CD4-positive, alpha-beta T cell treated with Interleukin-1 beta for 1 hour (primary cell): Measurements from ENCODE around the gene FZD7.
A peak's percentile ranks its signal among the peaks of the same experiment; 100 is the strongest.

Experiments used
- DNase-seq, 2 donors: peaks; one replicate each; pipeline ENCODE4 v3.0.0-alpha.2; 2020 to 2022

Gene FZD7

DNA sequence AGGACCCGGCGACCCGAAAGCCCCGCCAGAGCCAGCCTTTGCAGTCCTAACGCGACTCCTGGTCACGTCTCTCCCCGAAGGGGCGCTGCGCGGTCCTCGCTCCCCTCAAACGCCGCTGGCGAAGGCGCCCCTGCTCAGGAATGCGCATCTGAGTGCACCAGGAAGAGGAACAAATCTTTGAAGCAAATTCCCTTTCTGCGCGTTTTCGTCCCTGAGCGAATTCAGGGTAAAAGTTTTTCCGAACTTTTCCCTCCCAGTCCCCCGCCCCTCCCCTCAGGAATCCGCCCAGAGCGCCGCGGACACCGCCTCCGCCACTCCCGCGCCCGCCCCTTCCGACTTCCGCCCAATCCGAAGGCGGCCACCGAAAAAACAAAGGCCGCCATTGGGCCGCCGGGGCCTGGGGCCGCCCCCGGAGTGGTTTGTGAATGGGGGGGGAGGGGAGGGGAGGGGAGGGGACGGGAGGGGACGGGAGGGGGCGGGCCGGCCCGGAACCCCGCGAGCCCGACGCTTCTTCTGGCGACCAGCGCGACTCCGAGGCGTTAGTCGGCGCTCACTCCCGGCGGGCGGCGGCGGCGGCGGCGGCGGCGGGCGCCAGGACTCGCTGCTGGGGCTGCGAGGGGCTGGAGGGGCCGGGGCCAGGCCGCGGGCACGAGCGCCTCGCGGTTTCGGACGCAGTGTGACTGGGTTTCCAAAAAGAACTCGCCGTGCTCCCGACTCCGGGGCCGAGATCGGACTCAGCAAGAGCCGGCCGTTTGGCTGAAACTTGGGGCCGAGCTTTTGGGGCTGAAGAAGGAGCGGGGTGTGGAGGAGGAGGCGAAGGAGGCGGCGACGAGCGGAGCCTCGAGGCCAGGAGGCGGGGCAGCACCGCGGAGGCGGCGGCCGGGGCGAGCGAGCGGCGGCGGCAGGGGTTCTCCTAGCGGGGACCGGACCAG is at the start of gene FZD7:
TSS of gene FZD7 (plus strand) at position 539 of the 932 bp plus-strand sequence. CDS start 793 bp downstream, outside the sequence.
- DNase-seq, result peak; percentile 87 to 89

DNA sequence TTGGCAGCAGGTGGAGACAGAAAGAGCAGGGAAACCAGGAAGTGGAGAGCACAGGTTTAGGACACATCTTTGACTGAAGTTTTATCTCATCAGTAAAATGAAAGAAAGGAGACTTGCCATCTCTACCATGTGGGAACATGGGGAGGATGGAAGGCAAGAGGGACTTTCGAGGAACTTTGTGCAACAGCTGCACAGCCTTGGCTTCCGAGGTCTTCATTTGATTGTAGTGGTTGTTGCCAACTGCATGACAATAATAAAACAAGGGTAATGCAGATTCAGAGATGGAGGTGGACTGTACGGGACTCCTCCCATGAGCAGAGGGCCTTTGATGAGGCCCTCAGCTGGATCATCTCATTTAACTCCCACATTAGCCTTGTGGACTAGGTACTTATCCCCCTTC is 49.3 kb upstream of the FZD7 start:
- no peak for DNase-seq

DNA sequence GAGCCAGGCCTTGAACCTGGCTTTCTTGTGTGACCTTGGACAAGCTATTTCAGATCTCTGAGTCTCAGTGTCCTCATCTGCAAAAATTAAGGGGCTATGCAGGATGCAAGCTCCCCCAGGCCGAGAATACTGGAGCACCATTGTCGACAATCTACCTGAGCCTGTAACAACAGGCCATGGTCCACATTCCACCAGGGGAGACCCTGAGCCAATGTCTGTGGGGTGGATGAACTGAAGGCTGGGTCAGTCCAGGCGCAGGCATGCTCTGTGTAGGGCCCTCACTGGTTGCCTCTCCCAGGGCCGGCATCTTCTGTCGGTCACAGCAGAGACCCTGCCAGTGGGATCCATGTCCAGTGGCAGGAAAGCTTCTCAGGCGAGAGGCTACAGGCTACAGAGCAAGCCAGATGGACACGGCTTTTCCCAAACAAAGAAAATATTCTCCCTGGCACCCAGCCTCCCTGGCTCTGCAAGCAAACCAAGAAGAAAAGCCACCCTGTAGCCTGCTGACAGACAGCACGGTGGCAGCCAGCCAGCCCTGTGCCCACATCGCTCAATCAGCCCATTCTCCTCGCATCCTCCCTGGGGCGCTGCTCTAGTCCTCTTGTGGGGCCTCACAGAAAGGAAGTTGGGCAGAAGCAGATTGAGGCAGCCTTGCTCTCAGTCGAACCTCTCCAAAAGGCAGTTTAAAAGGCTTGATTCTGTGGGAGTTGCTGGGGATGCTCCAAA is 48.7 kb upstream of the FZD7 start:
- no peak for DNase-seq

DNA sequence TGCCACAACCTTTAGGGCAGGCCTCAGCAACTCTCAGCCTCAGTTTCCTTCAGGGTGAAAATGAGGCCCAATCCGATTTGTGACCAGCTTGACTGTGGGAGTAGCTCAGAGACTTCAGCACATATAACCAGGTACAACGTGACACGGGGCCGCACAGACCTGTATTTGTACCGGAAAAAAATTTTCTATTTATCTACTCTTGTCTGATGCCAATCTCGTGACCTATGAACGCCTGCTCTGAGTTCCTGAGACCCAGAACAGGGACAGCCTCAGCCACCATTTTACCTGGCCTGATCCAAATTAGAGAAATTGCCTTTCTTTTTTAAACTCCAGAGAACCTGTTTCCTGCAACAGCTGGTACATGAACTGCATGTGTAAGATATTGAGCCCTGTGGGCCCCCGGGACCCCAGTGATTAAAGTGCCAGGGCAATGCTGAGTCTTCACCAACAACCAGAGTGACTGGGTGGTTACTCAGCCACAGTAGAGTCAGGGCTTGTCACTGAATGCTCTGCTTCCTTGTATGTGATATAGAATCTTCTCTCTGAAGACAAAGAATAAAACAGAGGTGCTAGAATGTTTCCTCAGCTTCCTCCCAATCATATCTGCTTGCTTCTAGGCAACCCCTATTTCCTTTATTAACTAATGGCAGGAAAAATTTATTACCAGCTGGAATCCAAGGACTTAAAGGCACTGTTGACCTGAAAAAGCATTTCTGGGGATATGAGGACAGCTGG is 47.8 kb upstream of the FZD7 start:
- DNase-seq, result no peak

DNA sequence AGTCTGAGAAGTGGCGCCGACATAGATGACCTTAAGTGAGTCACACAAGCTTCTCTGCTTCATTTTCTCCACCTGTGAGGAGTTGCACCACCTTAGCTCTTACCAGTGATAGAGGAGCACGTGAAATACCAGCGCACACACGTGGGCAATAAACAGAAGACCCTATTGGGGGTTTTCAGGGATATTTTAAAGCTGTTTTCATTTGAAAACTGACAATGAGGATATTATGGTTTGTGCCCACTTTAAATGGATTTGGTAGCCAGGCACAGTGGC is 47.3 kb upstream of the FZD7 start:
- no peak for DNase-seq

DNA sequence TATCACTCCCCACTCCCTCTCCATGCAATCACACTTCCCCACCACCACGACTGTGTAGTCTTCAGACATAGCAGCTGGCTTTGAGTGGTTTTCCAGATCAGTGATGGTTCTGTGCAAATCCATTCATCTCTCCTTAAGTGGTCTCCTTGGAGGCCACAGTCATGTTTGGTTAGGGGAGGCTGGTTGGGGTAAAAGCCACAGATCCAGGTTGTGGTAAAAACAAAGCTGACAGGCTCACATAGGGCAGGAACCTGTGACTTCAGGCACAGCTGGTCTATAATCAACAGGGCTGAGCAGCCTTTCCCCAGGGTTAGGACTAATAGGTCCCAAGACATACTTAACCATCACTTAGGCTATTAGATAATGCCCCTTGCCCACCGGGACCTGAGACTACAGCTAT is 46.2 kb upstream of the FZD7 start:
- no peak for DNase-seq

DNA sequence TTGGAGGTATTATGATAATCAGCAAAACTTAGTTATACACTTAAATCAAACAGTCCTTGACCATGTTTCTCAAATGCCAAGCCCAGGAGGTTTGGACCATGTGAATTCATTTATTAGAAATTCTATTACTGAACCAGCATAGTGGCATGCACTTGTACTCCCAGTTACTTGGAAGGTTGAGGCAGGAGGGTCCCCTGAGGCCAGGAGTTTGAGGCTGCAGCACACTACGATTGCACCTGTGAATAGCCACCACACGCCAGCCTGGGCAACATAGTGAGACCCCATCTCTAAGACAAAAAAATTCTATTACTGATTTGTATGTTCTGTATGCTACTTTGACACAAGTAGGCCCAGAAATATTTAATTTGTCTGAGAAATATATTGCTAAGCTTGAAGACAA is 43.6 kb upstream of the FZD7 start:
- DNase-seq, result no peak

DNA sequence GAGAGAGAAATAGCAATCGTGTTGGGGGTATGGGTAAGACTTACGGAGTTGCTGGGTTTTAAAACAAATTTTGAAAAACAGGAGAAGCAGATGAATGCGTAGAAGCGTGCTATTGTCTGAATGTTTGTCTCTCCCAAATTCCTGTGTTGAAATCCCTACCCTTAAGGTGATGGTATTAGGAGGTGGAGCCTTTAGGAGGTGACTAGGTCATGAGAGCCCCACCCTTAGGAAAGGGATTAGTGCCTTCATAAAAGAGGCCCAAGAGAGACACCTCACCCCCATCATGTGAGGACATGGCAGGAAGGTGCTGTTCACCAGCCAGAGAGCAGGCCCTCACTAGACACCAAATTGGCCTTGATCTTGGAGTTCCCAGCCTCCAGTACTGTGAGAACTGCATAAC is 40.7 kb upstream of the FZD7 start:
- DNase-seq, result no peak

DNA sequence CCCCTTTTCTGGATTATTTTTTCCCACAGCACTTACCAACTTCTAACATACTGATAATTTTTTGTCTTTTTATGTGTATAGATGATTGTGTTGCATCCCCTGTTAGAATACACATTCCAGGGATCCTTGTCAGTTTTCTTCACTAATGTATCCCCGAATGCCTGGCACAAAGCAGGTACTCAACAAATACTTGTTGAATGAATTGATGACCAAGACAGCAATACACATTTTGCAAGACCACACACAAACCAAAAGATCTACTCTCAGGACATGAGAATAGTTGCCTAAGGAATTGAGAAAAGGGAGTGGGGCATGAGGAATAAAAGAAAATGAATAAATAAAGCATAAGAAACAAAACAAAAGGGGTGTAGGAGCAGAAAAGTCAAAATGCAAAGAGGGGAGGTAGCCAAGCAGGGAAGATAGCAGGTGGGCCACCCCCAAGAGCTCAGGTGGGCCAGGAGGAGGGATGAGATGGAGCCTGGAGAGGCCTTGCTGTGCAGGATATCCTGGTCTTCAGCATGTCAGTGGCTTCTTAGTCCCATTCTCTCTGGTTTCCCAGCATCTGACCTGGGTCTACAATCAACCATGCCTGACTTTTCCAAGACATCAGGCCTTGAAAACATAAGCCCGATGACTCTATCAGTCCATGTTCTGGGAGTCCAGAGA is 38.5 kb upstream of the FZD7 start:
- no peak for DNase-seq

DNA sequence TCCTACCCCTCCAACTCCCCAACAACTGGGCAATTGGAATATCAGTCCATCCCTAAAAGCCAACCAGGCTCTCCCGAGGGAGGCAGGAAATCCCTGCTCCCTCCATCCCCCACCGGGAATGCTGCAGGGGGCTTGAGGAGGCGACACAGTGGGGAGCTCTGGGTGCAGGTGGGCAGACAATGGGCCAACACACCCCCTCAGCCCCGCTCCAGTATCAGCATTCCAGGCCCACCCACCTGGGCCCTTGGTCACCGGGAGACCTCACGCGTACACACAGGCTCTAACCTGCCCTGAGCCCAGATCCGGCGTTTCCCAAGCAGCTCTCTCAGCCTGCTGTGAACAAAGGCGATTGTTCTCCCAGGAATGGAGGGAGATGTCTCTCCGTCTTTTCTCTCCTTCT is 37.6 kb upstream of the FZD7 start:
- DNase-seq, result no peak

DNA sequence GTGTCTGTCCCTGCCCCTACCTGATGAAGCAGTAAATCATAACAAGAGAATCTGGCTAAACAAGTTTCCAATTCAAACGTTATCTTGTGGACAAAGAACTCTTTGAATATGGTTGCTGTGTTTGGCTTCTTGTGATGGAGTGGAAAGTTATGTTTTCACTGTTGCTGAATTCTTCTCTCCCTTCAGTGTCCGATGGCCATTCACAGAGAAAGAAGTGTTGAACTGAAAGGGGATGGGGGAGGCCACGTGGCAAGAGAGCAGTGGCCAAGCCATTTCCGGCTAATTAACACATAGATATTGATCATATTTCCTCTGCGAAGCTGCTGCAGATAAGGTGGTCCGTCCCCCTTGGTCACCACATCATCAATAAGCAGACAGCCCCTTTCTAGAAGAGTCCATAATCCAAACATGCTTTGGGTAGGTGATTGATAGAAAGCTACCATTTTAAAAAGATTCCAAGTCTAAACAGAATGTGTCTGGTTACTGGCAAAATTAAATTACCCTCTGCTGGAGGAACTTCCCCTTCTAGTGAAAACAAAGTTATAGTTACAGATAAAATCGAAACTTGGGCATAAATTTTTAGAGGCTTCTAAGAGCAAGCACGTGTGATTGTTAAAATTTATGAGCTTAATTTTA is 36.9 kb upstream of the FZD7 start:
- no peak for DNase-seq

DNA sequence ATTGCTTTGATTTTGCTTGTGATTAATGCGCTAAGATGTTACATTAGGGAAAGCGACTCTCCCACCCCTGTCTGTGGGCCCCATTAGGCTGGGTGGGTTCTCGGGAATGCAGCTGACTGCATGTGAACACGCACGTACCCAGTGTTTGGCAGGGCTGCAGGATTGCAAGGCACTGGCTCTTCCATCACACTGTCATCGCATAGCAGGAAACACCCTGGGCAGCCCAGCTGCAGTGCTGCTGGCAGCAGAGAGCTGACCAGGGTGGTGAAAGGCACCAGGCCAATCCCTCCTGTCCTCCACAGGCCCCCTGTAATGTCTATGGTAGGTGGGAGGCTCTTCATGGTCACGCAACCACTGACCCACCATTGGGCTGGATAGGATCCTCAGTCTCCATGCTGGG is 34.4 kb upstream of the FZD7 start:
- no peak for DNase-seq

DNA sequence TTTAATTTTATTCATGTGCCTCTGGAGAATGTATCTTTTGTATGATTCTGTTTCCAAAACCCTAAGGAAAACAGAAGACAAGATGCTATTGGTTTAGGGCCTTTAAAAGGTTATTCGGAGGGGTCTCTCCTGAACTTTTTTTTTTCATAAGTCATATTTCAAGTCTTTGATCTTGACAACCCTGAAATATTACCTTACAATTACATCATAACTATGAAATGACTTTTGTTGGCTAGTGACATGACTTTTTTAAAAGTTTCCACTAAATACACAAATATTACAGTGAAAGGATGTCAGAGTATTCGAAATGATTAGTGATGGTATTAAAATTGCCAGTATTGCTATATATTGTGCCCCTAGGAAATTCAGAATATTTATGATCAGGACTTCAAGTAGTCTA is 31.8 kb upstream of the FZD7 start:
- no peak for DNase-seq

DNA sequence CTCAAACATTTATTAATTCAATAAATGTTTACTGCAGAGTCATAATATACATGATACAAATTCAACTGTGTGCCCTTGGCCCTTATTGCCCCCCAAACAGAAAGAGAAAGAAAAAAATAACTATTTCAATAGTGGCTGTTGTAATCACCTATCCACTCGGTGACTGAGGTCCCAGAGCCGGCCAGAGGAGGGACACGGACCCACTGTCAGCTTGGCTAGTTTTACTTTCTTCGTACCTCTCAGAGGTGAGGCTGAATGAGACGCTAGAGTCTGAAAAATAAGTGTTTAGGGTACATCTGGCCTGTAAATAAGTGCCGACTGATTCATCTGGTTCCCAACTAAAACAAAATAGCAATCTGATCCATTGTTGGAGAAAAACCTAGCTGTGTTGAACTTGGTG is 31.3 kb upstream of the FZD7 start:
- no peak for DNase-seq

DNA sequence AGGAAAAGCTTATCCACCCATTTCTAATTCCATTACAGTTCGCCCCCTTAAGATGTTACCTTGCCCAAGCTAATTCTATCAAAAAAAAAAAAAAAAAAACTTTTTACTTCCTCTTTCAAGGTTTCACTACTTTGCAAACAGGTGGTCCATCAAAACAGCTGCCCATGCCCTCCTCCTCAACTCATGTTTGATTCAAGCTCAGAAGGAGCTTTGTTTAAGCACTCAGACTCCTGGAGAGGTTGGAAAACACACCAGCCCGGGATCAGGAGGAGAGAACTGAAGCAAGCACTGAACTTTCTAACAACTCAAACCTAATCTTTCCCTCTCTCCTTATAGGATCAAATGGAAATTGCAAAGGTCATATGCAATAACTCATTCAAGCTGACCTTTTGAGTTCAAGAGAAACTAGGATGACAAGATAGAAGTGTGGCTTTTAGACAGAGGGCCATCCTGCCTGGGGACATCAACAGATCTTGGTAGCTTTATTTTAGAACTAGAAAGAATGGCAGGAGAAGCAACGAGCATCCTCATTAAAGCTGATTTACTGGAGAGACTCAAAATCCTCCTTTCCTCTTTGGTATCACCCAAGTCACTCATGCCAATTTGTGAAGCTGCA is 28.3 kb upstream of the FZD7 start:
- DNase-seq, result no peak

DNA sequence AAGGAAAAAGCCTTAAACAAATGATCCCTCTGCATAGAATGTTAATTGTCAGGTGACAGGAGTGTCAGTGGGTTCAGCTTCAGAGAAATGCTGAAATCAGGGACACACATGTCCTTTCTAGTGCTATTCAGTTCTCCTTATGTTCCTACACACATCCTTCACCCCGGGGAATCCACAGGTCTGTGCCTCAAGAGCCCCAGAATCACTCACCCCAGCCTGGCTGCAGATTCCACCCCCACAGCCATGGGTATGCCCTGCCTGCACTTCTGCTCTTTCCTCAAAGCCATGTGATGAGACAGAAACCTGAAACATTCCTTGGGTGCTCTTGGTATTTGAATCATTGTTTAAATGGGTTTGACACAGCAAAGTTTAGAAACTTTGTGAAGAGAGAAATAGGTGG is 27.4 kb upstream of the FZD7 start:
- DNase-seq, result no peak

DNA sequence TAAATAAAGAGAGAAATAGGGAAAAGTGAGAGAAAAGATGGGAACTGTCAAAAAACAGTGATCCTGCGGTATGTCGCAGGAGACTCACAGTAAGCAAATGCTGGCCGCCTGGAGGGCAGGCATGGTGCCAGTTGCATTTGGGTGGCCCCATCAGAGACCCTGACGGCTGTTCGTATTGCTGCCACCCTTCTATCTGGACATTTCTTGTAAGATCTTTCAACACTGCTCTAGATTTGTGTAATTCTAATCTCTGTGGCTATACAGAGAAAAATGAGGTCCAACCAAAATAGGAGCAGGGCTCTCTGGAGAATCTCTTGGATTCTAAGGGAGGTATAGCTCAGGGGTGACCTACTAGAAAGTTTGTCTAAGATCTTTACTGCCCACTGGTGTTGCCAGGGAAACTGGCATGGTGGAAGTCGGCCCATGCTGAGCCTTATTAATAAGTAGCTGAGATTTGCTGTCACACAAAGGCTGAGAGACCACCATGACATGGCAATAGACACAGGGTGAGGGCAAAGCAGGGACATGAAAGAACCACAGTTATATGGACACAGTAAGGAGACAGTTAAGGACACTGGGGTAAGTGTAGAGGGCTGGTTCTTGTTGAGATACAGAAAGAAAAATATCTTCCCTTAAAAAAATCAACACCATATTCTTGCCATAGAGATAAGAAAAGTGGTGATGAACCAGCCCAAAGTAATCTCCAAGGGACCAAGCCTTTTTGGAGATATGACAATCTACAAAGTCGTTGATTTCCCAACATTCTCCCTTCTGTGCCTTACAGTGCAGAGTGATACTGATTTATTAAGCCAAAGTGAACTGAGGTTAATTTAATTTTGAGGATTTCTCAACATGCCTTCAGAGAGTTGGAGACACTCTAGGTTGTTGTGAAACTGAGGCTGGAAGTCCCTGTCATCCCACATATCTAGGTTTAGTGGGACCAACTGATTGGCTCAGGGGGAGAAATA is 26.4 kb upstream of the FZD7 start:
- no peak for DNase-seq

DNA sequence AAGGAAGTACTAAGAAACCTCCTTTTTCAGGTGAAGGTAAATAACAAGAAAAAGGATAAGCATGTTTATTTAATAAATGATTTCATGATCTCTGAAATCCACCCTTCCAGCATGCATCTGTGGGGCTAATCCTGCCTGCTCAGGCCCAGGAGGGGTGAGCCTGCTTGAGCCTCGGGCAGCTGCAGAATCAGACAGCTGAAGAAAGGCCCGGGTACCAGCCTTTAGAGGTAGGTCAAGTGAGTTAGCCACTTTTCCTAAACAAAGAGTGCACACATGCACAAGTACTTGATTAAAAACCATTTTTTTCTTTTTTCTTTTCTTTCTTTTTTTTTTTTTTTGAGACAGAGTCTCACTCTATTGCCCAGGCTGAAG is 25.7 kb upstream of the FZD7 start:
- DNase-seq, result no peak

DNA sequence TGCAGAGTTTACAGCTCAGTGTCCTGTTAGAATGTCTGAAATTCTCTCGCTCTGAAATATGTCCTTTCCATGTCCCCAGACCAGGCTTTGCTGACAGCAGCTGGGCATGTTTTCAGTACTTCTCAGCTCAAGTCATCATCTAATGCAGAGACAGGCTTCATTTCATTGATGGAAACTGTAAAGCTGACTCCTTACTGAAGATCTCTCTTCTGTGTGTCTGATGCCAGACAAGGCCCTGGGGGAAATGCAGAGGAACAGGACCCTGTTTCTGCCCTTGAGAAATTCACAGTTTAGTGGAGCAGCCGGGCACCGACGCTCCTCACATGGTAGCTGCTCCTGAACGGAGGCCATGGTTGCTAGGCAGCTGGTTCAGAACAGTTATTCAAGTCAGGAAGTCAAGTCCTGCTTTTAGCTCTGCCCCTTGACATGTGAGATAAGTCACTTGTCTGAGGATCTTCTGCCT is 24.6 kb upstream of the FZD7 start:
- DNase-seq, result no peak

DNA sequence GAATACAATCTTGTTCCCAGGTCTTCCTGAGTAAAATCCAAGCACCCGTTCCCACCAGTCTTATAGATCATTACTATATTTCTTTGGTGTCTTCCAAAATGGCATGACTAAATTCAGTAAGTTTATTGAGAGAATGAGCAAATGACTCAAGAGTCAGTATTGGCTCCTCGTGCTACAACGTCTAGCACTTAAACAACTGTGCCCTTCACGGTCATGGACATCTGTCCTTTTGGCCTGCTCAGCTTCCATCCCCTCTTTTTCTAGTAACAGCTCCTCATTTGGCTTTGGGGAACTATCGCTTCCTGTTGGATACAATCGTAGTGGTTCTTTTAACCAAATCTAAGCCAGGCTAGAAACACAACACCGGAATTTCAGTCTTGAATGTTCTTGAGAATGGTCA is 24.1 kb upstream of the FZD7 start:
- no peak for DNase-seq

DNA sequence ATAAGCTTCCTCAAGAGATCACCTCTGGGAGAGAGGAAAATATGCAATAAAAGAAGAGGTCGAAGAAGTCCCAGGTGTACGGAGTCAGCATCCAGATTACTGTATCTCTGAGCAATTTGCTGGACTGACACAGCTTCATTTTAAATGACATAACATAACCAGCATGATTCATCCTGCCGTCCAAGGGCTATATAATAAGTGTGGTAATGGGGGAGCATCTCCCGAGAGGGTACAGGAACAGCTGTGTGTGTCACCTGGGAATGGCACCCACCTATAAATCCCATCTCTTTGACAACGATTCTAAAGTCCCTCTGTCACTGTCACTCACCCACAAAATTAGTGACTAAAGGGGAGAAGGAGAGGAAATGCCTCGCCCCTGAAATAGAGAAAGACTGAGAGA is 19.3 kb upstream of the FZD7 start:
- DNase-seq, result no peak
